ENCODE results near the gene GSDMA. TPM values are rescaled to one million over a fixed set of nuclear protein-coding genes. Genes with fewer than 3 reads are reported as not detected.

GSDMA gene
- total and polyA plus RNA-seq, 2 donors from 2014 or later, result 0.47 to 0.80 TPM

GRCh38 chr17:39916918-39917317 lies 45.9 kb upstream of the GSDMA start:
- Histone ChIP-seq H3K36me3 (ENCODE audit: control insufficient read depth in 2 of 3, insufficient read depth in 3 of 3, low read length in 3 of 3) (peaks cover 0 to 7% (median 5%) of the 10 kb centered on the region in 3 donors), H3K4me1 (ENCODE audit: control insufficient read depth in 2 of 3, insufficient read depth in 2 of 3, low read depth in 1 of 3, low read length in 3 of 3) (no peaks in the 10 kb centered on the region), H3K27me3 (ENCODE audit: control insufficient read depth, insufficient read depth, low read length) (no peaks in the 10 kb centered on the region), H3K4me3 (ENCODE audit: low read length in 3 of 3) (no peak overlapping the region), H3K9me3 (ENCODE audit: control insufficient read depth in 2 of 3, insufficient read depth in 1 of 3, low read length in 3 of 3) (no peaks in the 10 kb centered on the region), H3K9ac (ENCODE audit: low read length in 3 of 3) (no peak overlapping the region), H3K27ac (ENCODE audit: low read depth in 2 of 2, low read length in 2 of 2) (no peak overlapping the region)
- no peak for FAIRE-seq
- no peak for DNase-seq
- intact Hi-C loops (cut with DNase I), result no loop called here
- no peak for TF ChIP-seq CTCF (IDR thresholded peaks at IDR 0.05; ENCODE audit: borderline replicate concordance, extremely low read depth, insufficient read depth)

GRCh38 chr17:39919087-39919683 lies 43.6 kb upstream of the GSDMA start:
- DNase-seq (no peak), FAIRE-seq (no peak)
- Histone ChIP-seq H3K9me3 (ENCODE audit: control insufficient read depth in 2 of 3, insufficient read depth in 1 of 3, low read length in 3 of 3) (no peaks in the 10 kb centered on the region), H3K27ac (ENCODE audit: low read depth in 2 of 2, low read length in 2 of 2) (no peak overlapping the region), H3K4me3 (ENCODE audit: low read length in 3 of 3) (no peak overlapping the region), H3K36me3 (ENCODE audit: control insufficient read depth in 2 of 3, insufficient read depth in 3 of 3, low read length in 3 of 3) (peaks cover 0 to 28% (median 19%) of the 10 kb centered on the region in 3 donors), H3K9ac (ENCODE audit: low read length in 3 of 3) (no peak overlapping the region), H3K4me1 (ENCODE audit: control insufficient read depth in 2 of 3, insufficient read depth in 2 of 3, low read depth in 1 of 3, low read length in 3 of 3) (peaks cover 0 to 3% (median 0%) of the 10 kb centered on the region in 3 donors), H3K27me3 (ENCODE audit: control insufficient read depth, insufficient read depth, low read length) (no peaks in the 10 kb centered on the region)
- TF ChIP-seq CTCF (IDR thresholded peaks at IDR 0.05; ENCODE audit: borderline replicate concordance, extremely low read depth, insufficient read depth), result no peak
- intact Hi-C loops (cut with DNase I), result no loop called here

GRCh38 chr17:39920218-39921210 lies 42.3 kb upstream of the GSDMA start:
- intact Hi-C loops (cut with DNase I), result no loop called here
- Histone ChIP-seq H3K36me3 (ENCODE audit: control insufficient read depth in 2 of 3, insufficient read depth in 3 of 3, low read length in 3 of 3) (peaks cover 0 to 28% (median 19%) of the 10 kb centered on the region in 3 donors), H3K4me1 (ENCODE audit: control insufficient read depth in 2 of 3, insufficient read depth in 2 of 3, low read depth in 1 of 3, low read length in 3 of 3) (peaks cover 0 to 13% (median 4%) of the 10 kb centered on the region in 3 donors), H3K9me3 (ENCODE audit: control insufficient read depth in 2 of 3, insufficient read depth in 1 of 3, low read length in 3 of 3) (no peaks in the 10 kb centered on the region), H3K27me3 (ENCODE audit: control insufficient read depth, insufficient read depth, low read length) (no peaks in the 10 kb centered on the region), H3K27ac (ENCODE audit: low read depth in 2 of 2, low read length in 2 of 2) (no peak overlapping the region), H3K9ac (ENCODE audit: low read length in 3 of 3) (no peak overlapping the region), H3K4me3 (ENCODE audit: low read length in 3 of 3) (no peak overlapping the region)
- TF ChIP-seq CTCF (IDR thresholded peaks at IDR 0.05; ENCODE audit: borderline replicate concordance, extremely low read depth, insufficient read depth), result no peak
- FAIRE-seq (no peak), DNase-seq (peak in 1 of 5 donors; percentile 62)
